Vagina (tissue), 2 donors: ENCODE measurements around the gene NFATC3. TPM values are rescaled to one million over a fixed set of nuclear protein-coding genes. Genes with fewer than 3 reads are reported as not detected.

Experiments used
- DNase-seq, 2 donors: peaks; one replicate each; pipeline ENCODE4 v3.0.0-alpha.2; 2017; ENCODE audit errors: extremely low spot score in 2 of 2
- H3K27ac ChIP-seq: fragments of 200-600 bp; sonication (generic); one replicate; pipeline ENCODE4 v1.5.1; 2019
- H3K27me3 ChIP-seq: fragments of 200-600 bp; sonication (generic); one replicate; pipeline ENCODE4 v1.5.1; 2019
- H3K36me3 ChIP-seq, 2 donors: fragments of 200-600 bp; sonication (generic); one replicate each; pipeline ENCODE4 v1.5.1; 2017 to 2019
- H3K4me1 ChIP-seq: fragments of 200-600 bp; sonication (generic); one replicate; pipeline ENCODE4 v1.5.1; 2019
- H3K4me3 ChIP-seq, 2 donors: fragments of 200-600 bp; sonication (generic); 1 replicate in 1 of 2; 2 replicates in 1 of 2; pipeline ENCODE4 v1.5.1; 2016 to 2019
- H3K9me3 ChIP-seq: fragments of 200-600 bp; sonication (generic); one replicate; pipeline ENCODE4 v1.5.1; 2019
- CTCF ChIP-seq, 3 experiments: fragments of 450-650 bp in 2 of 3; fragments of 200-600 bp in 1 of 3; sonication (generic) in 1 of 3; IDR thresholded peaks; one replicate each; pipeline ENCODE4 v1.5.1; 2017 to 2019; ENCODE audit warnings: antibody characterized with exemption in 3 of 3, mild to moderate bottlenecking in 2 of 3, moderate library complexity in 2 of 3
- POLR2A ChIP-seq, 2 donors: fragments of 450-650 bp; IDR thresholded peaks; one replicate each; pipeline ENCODE4 v1.6.1; 2017; ENCODE audit warnings: antibody characterized with exemption in 2 of 2, mild to moderate bottlenecking in 2 of 2, moderate library complexity in 2 of 2
- POLR2AphosphoS5 ChIP-seq, 2 donors: sonication (generic); formaldehyde crosslinking; IDR thresholded peaks; one replicate each; pipeline ENCODE4 v1.9.0; 2017; ENCODE audit warnings: antibody characterized with exemption in 2 of 2, mild to moderate bottlenecking in 2 of 2, low read depth in 1 of 2; ENCODE audit not compliant: insufficient read depth in 1 of 2
- intact Hi-C: fragments of 100-400 bp; cut with DNase I; formaldehyde crosslinking; loops from one replicate; pipeline ENCODE4 v1.15.1; 2023
- total RNA-seq: library from RNA; depleted of rRNA; stranded (reverse); fragments of >200 nt; gene quantifications from one replicate; pipeline ENCODE4 v1.2.3, GENCODE V29; 2016

The NFATC3 gene
- total RNA-seq, 1 donor from 2014 or later = 51.8 TPM

- Histone ChIP-seq H3K27ac (no peak overlapping the region), H3K4me3 (no peak overlapping the region), H3K27me3 (no peaks in the 10 kb centered on the region), H3K9me3 (no peaks in the 10 kb centered on the region), H3K4me1 (no peaks in the 10 kb centered on the region), H3K36me3 (peaks cover 0 to 30% of the 10 kb centered on the region in 2 donors)
- intact Hi-C loops = no loop called here
- TF ChIP-seq POLR2A (IDR thresholded peaks at IDR 0.05) (no peak), POLR2AphosphoS5 (IDR thresholded peaks at IDR 0.05; ENCODE audit: insufficient read depth in 1 of 2, low read depth in 1 of 2) (no peak), CTCF (IDR thresholded peaks at IDR 0.05) (no peak)
- no peak for DNase-seq
These were observed 142.1 kb downstream of the NFATC3 start for GRCh38 chr16:68227183-68227793.

GRCh38 chr16:68227850-68228553 is 142.8 kb downstream of the NFATC3 start:
- TF ChIP-seq POLR2A (IDR thresholded peaks at IDR 0.05) (no peak), POLR2AphosphoS5 (IDR thresholded peaks at IDR 0.05; ENCODE audit: insufficient read depth in 1 of 2, low read depth in 1 of 2) (no peak), CTCF (IDR thresholded peaks at IDR 0.05) (no peak)
- no peaks in the 10 kb centered on the region for H3K4me1 ChIP-seq
- H3K4me3 ChIP-seq = no peak overlapping the region
- intact Hi-C loops = no loop called here
- H3K27me3 ChIP-seq = no peaks in the 10 kb centered on the region
- H3K36me3 ChIP-seq = peaks cover 0 to 30% of the 10 kb centered on the region in 2 donors
- DNase-seq = no peak
- H3K27ac ChIP-seq = no peak overlapping the region
- H3K9me3 ChIP-seq = no peaks in the 10 kb centered on the region

- no peak for DNase-seq
- TF ChIP-seq CTCF (IDR thresholded peaks at IDR 0.05) (no peak), POLR2A (IDR thresholded peaks at IDR 0.05) (no peak), POLR2AphosphoS5 (IDR thresholded peaks at IDR 0.05; ENCODE audit: insufficient read depth in 1 of 2, low read depth in 1 of 2) (no peak)
- H3K4me1 ChIP-seq = peaks cover 2% of the 10 kb centered on the region
- no peaks in the 10 kb centered on the region for H3K9me3 ChIP-seq
- H3K27me3 ChIP-seq = no peaks in the 10 kb centered on the region
- no peak overlapping the region for H3K27ac ChIP-seq
- no peak overlapping the region for H3K4me3 ChIP-seq
- peaks cover 0 to 30% of the 10 kb centered on the region in 2 donors for H3K36me3 ChIP-seq
- intact Hi-C loops = no loop called here
These were observed 143.5 kb downstream of the NFATC3 start for GRCh38 chr16:68228652-68229051.

- Histone ChIP-seq H3K27me3 (no peaks in the 10 kb centered on the region), H3K9me3 (no peaks in the 10 kb centered on the region), H3K4me1 (peaks cover 11% of the 10 kb centered on the region), H3K36me3 (peaks cover 0 to 30% of the 10 kb centered on the region in 2 donors), H3K27ac (no peak overlapping the region), H3K4me3 (no peak overlapping the region)
- TF ChIP-seq POLR2AphosphoS5 (IDR thresholded peaks at IDR 0.05; ENCODE audit: insufficient read depth in 1 of 2, low read depth in 1 of 2) (no peak), CTCF (IDR thresholded peaks at IDR 0.05) (peak; percentile 70 to 84 (median 83))
- DNase-seq = no peak
- intact Hi-C loops = no loop called here
These were observed 144.4 kb downstream of the NFATC3 start for GRCh38 chr16:68229431-68230175.
